HG03565 (cell line): Measurements from ENCODE around the gene ONECUT1.
A peak's percentile ranks its signal among the peaks of the same experiment; 100 is the strongest.

Experiments used
- ATAC-seq: cut with Tn5 transposase; IDR thresholded peaks from one replicate; pipeline ENCODE4 v1.9.1; 2021; ENCODE audit warnings: mild to moderate bottlenecking, moderate library complexity; ENCODE audit not compliant: unreplicated experiment

ONECUT1 gene

DNA sequence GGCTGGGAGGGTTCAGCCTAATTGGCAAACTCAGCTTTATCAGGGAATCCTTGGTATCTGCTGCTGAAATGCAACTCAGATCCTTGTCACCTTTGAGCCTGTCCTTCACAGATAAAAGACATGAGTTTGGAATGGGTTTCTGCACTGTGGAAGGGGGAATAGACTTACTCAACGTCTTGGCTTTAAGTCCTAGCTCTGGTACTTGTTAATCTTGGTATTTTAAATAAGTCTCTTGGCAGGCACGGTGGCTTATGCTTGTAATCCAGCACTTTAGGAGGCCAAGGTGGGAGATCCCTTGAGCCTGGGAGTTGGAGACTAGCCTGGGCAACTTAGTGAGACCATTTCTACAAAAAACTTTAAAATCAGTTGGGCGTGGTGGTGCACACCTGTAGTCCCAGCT is 55.8 kb downstream of the ONECUT1 start:
- ATAC-seq, result no peak

GRCh38 chr15:52733696-52734255 is 56.4 kb downstream of the ONECUT1 start:
- ATAC-seq, result no peak

DNA sequence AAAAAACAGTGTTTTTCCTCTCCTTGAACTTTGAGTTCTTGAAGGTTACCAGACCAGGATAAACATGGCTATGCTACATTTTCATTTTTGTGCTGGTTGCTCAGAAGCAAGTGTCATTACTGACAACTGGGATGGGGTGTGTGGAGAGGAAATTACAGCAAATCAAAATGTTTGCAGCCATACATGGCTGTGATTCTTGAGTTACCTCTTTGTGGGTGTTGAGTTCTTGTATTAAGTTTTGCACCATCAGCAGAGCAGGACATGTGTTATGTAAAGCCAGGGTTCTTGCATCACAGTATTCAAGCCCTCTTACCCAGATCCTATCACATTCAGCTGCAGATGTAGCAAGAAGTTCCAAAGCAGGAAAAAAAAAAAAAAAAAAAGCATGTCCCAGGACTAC is 57.0 kb downstream of the ONECUT1 start:
- no peak for ATAC-seq

DNA sequence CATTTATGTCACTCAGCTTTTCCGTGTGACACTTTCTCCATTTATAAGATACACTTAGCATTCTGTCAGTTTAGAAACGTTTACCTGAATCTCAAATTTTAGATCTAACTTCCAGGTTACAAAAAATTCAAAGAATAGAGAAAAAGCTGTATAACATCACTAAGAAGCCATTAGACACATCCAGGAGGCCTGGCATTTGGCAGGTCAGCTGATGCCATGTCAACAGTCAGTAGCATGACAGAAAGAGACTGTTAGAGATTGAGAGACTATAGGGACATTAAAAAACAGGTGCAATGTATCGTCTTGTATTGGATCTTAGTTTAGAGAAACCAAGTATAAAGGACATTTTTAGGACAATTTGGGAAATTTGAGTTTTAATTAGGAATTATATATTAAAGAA is 57.6 kb downstream of the ONECUT1 start:
- ATAC-seq, result no peak

DNA sequence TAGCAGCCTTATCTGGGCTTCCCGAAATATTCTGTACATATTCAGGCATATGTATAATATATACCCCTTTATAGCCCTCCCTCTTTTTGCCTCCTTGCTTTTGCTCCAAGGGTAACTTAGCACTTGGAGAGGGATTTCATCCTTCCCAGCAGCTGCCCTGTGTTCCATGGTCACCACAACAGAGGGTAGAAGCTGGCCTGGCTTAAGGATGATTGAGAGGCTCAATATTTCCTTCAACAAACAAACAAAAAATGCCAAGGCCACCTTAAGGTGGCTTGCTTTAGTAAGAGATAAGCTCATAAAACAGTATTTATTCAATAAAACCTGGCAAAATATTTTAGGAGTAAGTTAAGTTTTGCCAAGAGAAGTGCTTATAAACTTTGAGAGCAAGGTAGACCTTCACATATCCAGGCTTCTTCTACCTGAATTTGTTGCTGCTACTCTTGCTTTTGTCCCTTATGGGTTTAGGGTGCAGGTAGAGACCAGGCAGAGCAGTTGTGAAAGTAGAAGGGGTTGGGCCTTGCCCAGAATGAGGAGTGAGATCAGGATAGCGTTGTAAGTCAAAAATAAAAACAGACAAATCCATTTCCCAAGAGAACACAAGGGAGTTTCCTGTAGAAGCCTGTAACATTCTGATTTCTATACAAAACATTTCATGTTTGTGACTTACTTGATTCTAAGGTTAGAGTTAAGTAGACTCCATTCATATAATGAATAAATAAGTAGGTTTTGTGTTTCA is 58.2 kb downstream of the ONECUT1 start:
- ATAC-seq, result no peak

DNA sequence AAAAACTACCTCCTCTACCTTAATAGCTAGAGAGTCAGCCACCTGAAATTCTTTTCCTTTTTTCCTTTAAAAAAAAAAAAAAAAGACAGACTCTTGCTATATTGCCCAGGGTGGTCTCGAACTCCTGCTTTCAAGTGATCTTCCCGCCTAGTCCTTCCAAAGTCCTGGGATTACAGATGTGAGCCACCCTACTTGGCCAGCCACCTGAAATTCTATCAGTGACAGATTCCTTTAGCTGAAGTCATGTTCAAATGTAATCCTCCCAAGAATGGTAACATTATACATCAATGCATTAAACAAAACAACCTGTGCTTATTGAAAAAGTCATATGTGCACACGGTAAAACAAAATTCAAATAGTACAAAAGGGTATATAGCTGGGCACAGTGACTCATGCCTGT is 59.1 kb downstream of the ONECUT1 start:
- no peak for ATAC-seq

DNA sequence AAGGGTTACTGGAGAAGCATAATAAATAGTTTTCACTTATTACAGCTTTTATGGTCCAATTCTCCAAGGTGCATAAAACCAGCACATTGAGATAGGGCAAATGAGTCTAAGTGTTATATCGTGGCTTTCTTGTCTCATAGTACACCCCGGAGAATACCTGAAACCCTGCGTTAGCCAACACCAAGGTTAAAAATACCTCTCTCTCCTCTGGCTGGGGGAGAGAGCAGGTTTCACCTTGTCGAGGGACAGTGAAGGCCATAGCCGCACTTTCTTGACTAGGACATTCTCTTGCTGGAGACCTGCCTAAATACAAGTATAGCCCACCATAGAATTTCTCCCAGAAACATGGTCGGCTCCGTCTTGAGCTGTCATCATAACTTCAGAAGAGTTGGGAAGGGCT is 59.5 kb downstream of the ONECUT1 start:
- no peak for ATAC-seq

- ATAC-seq, result peak; percentile 58
Measured at GRCh38 chr15:52730173-52730572, 60.0 kb downstream of the ONECUT1 start.

DNA sequence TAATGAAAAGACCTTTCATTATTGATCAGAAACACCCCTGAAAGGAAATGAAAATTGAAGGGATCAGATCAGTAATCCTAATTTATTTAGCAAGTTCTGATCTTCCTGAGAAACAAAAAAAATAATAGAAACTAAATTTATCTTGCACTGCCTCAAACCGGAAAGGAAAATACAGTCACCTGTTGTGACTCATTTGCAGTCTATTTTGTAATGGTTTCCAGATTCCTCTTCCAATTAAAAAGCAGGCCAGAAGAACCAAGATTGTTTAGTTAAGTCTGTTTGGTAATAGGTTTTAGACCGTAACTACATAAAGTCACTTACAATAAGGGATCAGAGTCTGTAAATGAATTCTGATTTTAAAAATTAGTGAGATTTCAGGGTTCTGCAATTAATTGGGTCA is 61.2 kb downstream of the ONECUT1 start:
- ATAC-seq, result no peak

DNA sequence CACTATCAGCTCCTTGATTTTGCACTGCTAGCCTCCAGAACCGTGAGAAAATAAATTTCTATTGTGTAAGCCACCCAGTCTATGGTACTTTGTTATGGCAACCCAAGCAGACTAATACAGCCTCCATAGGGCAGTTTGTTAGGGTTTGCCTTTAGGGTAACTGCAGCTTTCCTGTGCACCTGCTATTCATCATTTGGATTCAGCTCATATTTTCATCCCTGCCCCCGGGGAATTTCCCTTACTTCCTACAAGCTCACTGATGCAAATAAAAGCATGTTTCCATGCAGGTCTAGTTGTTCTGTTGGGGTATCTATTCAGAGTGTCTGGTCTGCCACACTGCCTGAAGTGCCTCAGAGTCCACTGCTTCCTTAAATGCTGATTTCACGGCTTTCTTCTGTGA is 62.3 kb downstream of the ONECUT1 start:
- ATAC-seq, result no peak

DNA sequence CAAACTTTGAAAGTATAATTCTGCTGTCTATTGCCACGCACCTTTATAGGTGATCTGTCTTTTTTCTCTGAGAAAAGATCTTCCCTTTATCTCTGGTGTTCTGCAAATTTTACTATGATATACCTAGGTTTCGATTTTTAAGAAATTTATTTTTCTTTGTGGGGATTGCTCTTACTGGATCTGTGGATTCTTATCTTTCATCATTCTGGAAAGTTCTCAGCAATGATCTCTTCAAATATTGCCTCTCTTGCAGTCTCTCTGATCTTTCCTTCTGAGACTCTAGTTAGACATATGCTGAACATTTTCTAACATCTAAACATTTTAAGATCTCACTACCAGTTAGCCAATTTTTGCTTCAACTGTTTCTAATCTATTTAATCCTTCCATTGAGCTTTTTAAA is 63.9 kb downstream of the ONECUT1 start:
- ATAC-seq, result no peak

DNA sequence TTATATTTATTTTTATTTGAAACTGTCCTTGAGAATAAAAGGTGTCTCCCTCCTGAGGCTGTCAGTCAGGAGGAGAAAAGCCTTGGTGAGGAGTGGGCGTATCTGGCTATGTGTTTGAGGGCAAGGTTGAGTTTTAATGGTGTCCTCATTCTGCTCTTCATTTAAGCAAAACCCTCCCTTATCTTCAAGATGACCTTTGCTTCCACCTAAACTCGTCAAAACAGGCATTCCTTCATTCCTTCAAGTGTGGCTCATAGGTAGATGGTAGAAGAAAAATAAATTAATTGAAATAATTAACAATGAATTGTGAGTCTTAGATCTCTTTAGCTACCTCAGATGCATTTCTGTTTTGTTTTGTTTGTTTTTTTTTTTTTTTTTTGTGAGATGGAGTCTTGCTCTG is 71.6 kb downstream of the ONECUT1 start:
- ATAC-seq, result no peak

GRCh38 chr15:52717924-52718323 is 72.2 kb downstream of the ONECUT1 start:
- no peak for ATAC-seq

DNA sequence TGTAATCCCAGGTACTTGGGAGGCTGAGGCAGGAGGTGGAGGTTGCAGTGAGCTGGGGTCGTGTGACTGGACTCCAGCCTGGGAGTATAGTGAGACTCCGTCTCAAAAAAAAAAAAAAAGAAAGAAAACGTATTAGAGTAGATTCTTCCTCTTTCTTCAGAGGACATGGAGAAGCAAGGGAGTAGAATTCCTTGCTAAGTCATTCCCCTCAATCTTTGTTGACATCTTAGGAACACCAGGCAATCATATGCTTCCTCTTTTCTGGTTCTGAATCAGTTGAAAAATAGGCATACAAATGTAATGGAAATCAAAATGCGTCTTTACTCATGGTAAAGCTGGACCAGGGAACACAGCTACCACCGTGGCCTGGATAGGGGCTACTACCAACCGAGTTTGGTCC is 72.7 kb downstream of the ONECUT1 start:
- ATAC-seq, result no peak

DNA sequence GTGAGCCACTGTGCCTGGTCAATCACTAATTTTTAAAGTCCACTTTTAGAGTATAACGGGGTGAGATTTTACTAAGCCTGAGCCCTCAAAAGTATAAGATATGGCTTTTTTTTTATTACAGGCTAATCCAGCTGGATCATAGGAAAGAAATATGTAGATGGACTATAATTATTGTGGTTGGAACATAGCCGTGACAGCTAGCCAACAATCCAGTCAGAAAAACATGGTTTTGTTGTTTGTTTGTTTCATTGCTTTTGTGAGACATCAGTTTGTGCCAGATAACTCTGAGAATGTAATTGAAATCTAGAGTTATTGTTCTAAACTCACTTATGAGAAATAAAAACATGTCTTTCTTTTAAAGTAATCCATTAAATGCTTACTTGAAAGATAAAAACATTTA is 73.6 kb downstream of the ONECUT1 start:
- ATAC-seq, result no peak

DNA sequence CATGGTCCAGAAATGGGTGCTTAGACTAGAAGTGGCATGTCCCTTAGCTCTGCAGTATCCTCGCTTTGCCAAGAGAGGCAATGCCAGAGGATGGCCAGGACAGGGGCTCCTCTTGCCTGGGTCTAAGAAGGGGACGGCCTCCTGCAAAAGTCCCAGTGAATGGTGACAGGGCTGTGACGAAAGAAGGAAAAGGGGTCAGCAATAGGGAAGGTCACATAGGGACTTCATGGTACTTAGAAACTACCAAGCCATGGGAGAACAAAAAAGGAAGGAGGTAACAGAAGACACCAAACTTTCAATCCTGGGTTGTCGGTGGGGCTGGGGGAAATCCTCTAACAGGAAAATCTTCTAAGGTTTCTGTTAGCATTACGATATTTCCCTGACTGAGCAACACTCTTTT is 74.7 kb downstream of the ONECUT1 start:
- no peak for ATAC-seq

DNA sequence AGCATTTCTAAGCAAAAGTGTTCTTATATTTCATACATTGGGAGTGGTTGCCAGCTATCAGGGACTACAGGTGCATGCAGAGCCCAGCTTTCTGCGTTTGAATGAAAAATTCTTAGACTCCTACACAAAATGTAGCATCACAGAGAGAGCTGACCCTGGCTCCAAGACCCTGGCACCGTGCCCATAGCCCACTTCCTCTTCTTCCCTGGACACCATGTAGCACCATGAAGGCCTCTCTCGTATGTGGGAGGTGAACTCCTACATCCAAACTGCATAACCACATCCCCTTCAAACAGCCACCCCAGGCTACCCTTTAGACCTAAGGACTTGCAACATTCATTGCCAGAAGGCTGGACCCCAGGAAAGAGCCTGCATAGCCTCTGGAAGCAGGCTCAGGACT is 75.2 kb downstream of the ONECUT1 start:
- ATAC-seq, result no peak

DNA sequence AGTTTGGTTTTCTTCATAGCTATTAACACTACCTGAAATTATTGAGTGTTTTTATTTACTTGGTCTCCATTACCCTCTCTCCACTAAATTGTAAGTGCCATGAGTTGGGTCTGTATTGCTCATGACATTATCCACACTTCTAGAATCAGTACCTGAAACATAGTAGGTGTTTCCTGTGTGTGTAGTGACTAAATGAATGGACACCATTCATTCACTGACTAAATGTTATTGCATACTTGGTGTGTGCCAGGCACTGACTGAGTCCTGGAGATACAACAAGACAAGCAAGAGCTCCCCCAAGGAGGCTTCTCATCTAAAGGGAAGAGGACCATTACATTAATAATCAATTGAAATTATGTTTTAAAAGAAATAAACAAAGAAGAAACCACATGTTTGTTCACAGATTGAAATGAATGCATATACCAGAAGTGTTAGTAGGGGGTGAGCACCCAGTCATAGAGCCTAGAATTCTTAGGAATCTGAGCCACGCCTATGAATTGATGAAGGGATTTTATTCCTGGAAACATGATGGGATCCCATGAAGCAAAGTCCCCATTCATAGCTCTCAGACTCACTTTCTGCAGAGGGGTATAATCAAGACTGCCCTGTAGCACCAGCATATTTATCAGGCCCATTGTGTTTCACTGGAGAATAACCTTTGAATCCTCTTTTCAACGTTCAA is 79.3 kb downstream of the ONECUT1 start:
- ATAC-seq, result no peak

GRCh38 chr15:52710050-52710707 is 80.0 kb downstream of the ONECUT1 start:
- peak; percentile 34 for ATAC-seq

DNA sequence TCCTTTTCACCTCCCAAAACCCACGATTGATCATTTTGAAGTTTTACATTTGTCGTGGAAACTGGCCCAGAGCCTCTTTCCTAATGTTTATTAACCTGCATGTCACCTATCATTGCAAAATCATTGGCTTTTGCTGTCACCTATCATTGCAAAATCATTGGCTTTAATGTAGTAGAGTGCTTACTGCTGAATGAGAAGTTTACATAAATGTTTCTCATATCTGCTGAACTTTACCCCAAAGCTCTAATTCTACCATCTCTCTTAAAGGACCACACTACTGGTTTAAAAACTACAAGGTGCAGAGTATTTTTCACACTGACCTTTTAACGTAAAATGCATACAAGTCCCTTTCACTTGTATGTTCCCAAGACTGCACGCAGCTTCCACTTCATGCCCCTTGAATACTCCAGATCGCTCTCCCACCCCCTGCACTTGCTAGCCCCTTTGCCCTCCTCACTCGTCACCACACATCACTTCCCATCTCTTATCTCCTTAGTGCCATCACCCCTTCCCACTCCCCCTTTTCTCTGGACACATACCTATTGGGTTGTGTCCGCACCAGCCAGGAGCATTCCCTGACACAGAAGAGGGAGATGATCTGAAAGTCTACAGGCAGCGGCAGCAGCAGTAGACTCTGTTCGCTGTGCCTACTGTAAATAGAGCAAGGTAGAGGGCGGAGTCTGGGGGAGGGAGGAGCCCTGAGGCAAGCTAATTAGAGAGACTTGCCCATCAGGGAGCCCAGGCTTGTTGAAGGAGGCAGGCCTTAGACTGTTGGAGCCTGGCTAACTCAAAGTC is 80.8 kb downstream of the ONECUT1 start:
- ATAC-seq, result peak; percentile 70
